GM21367 (cell line): ENCODE data around the gene MRPS10.
A peak's percentile ranks its signal among the peaks of the same experiment; 100 is the strongest.

ENCODE experiments used
- ATAC-seq: cut with Tn5 transposase; IDR thresholded peaks from one replicate; pipeline ENCODE4 v1.9.1; 2021; ENCODE audit not compliant: unreplicated experiment

Gene MRPS10

GRCh38 chr6:42217519-42218367 lies at the start of gene MRPS10:
MRPS10 (minus strand) TSS chr6:42217861; CDS start chr6:42217849, 12 bp downstream.
- ATAC-seq: peak; percentile 74

GRCh38 chr6:42266538-42266937 lies 48.9 kb upstream of the MRPS10 start:
- no peak for ATAC-seq

GRCh38 chr6:42264852-42265390 lies 47.3 kb upstream of the MRPS10 start:
- no peak for ATAC-seq

GRCh38 chr6:42264162-42264851 lies 46.6 kb upstream of the MRPS10 start:
- no peak for ATAC-seq

GRCh38 chr6:42263165-42263728 lies 45.6 kb upstream of the MRPS10 start:
- ATAC-seq: no peak

- ATAC-seq: no peak
Measured at GRCh38 chr6:42260972-42261371, 43.3 kb upstream of the MRPS10 start.

- ATAC-seq: no peak
Measured at GRCh38 chr6:42260396-42260888, 42.8 kb upstream of the MRPS10 start.

- ATAC-seq: no peak
Measured at GRCh38 chr6:42259841-42260395, 42.3 kb upstream of the MRPS10 start.

- ATAC-seq: no peak
Measured at GRCh38 chr6:42259286-42259685, 41.6 kb upstream of the MRPS10 start.

- ATAC-seq: no peak
Measured at GRCh38 chr6:42257614-42258013, 40.0 kb upstream of the MRPS10 start.

GRCh38 chr6:42257063-42257462 lies 39.4 kb upstream of the MRPS10 start:
- no peak for ATAC-seq

- no peak for ATAC-seq
Measured at GRCh38 chr6:42255050-42255449, 37.4 kb upstream of the MRPS10 start.

- no peak for ATAC-seq
Measured at GRCh38 chr6:42254505-42254904, 36.8 kb upstream of the MRPS10 start.

- no peak for ATAC-seq
Measured at GRCh38 chr6:42251911-42252637, 34.4 kb upstream of the MRPS10 start.

- no peak for ATAC-seq
Measured at GRCh38 chr6:42251500-42251899, 33.8 kb upstream of the MRPS10 start.

GRCh38 chr6:42250274-42250931 lies 32.7 kb upstream of the MRPS10 start:
- ATAC-seq: no peak

GRCh38 chr6:42249279-42249678 lies 31.6 kb upstream of the MRPS10 start:
- ATAC-seq: no peak

- no peak for ATAC-seq
Measured at GRCh38 chr6:42243046-42243445, 25.4 kb upstream of the MRPS10 start.

GRCh38 chr6:42241915-42242314 lies 24.3 kb upstream of the MRPS10 start:
- ATAC-seq: no peak
